Medulla oblongata (tissue), 1 donor: ENCODE measurements around the gene NPIPA5.
A peak's percentile ranks its signal among the peaks of the same experiment; 100 is the strongest.
"Not testable (repeated sequence)": the region's sequence is repeated elsewhere in the genome, so short reads cannot be mapped to it uniquely, and the experiment has no call there.

Experiments
- DNase-seq: peaks from one replicate; pipeline ENCODE4 v3.0.0-alpha.2; 2015; ENCODE audit errors: extremely low spot score

The NPIPA5 gene

DNA sequence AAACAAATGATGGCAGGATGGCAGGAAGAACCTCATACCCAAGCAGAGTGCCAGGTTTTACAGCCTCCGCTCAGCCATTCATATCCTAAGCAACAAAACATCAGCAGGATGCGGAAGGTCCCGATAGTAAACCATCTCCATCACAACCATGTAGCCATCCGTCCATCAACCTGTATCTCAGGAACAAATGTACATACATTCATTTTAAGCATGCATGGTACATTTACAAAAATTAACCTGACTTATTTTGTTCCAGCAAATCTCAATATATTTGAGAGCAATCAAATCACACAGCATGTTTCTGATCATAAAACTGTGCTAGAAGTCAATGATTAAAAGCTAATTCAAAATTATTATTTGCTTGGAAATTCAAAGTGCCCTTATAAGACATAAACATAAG lies at the start of gene NPIPA5:
Gene NPIPA5 (minus strand): TSS at position 101 of the 400 bp plus-strand sequence. CDS start 0 bp downstream, at position 101.
- DNase-seq: not testable (repeated sequence)

GRCh38 chr16:15427648-15428239 lies 49.6 kb upstream of the NPIPA5 start:
- peak; percentile 77 for DNase-seq

- no peak for DNase-seq
These were observed 48.7 kb upstream of the NPIPA5 start for GRCh38 chr16:15426796-15427195.

DNA sequence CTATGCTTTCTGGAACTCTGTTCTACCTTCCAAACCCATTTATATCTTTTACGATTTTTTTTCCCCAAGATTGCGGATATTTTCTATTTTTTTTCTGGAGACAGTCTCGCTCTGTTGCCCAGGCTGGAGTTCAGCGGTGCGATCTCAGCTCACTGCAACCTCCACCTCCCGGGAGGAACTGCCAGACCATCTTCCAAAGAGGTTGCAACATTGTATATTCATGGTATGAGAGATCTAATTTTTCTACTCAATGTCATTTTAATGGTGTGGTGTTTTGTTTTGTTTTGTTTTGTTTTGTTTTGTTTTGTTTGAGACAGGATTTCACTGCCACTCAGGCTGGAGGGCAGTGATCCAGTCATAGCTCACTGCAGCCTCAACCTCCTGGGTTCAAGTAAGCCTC lies 47.8 kb upstream of the NPIPA5 start:
- DNase-seq: no peak

- no peak for DNase-seq
These were observed 44.1 kb upstream of the NPIPA5 start for GRCh38 chr16:15422222-15422621.

DNA sequence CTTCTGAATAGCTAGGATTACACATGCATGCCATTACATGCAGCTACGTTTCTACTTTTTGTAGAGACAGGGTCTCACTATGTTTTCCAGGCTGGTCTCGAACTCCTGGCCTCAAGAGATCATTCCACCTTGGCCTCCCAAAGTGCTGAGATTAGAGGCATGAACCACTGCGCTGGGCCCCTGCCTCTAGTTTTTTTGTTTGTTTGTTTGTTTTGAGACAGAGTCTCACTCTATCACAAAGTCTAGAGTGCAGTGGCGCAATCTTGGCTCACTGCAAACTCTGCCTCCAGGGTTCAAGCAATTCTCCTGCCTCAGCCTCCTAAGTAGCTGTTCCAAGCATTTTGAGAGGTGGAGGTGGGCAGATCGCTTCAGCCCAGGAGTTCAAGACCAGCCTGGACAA lies 43.6 kb upstream of the NPIPA5 start:
- DNase-seq: not testable (repeated sequence)

DNA sequence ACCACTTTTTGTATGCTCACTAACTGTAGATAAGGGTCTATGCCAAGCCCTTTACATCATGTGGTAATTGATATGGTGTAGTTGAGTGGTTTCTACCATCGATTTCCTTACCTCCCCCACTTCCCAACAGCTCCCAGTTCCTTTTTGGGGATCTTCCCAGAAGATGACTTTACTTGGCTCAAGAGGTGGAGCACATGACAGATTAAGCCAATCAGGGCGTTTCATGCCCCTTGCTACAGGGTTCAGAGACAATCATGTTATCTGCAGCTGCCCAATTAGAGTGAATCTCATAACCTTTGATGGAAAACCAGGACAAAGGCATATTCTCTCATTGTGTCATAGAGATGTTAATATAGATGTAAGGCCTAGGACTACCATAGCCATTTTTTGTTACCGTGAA lies 40.1 kb upstream of the NPIPA5 start:
- DNase-seq: no peak

GRCh38 chr16:15417197-15417596 lies 39.1 kb upstream of the NPIPA5 start:
- DNase-seq: no peak

DNA sequence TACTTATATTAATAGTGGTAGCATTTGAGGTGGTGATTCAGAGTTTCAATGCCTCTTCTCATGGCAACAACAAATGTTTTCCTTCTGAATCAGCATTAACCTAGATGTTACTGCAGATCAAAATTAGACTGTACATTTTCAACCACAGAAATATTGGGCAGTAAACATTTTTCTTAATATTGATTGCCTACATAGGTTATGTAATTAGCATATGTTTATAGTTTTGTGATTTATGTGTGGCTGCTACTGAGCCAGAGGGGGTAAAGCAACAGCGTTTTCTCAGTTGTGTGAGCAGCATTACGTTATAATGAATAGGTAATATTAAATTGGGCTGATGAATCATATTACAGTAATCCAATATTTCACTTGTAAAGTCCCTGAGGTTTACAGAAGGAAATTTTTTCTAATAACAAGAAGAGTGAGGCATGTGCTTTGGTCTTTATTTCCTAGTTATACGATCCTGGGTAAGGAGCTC lies 37.5 kb upstream of the NPIPA5 start:
- no peak for DNase-seq

DNA sequence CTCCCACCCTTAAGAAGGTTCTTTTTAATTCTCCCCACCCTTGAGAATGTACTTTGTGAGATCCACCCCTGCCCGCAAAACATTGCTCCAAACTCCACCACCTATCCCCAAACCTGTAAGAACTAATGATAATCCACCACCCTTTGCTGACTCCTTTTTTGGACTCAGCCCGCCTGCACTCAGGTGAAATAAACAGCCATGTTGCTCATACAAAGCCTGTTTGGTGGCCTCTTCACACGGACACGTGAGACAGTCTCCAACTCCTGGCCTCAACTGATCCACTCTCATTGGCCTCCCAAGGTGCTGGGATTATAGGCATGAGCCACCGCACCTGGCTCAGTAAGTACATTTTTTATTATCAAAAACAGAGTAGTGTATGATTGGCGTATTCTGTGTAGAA lies 31.4 kb upstream of the NPIPA5 start:
- DNase-seq: not testable (repeated sequence)

- DNase-seq: not testable (repeated sequence)
These were observed 29.7 kb upstream of the NPIPA5 start for GRCh38 chr16:15407756-15408155.

DNA sequence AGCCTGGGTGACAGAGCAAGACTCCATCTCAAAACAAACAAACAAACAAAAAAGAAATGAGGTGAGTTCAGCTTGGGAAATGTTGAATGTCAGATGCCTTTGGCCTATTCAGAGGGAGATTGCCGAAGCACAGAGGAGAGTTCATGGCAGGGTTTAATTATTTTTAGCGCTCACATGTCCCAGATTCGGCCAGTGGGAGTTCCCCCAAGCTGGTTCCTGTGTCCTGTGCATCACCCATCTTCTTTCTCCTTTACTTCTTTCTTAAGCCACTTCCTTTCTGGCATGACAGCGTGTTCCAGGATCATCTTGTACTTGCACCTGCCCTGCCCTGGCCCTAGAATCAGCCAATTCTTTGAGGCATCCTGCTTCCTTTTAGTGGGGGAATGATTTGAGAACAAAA lies 26.7 kb upstream of the NPIPA5 start:
- DNase-seq: no peak

DNA sequence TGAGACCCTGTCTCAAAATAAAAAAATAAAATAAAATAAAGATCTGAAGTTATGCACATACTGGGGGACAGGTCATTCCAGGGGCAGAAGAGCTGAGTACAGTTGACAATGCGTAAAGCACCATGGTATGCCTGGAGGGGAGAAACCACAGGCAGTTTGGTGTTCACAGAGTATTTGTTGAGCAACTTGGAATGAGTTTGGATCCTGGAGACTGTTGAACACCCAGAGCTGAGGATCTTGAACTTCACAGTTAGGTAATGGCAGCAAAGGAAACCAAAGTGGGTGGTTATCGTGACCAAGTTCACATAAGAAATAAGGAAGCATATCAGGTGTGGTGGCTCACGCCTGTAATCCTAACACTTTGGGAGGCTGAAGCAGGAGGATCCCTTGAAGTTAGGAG lies 26.0 kb upstream of the NPIPA5 start:
- not testable (repeated sequence) for DNase-seq

GRCh38 chr16:15403392-15403995 lies 25.4 kb upstream of the NPIPA5 start:
- no peak for DNase-seq

- no peak for DNase-seq
These were observed 23.9 kb upstream of the NPIPA5 start for GRCh38 chr16:15401972-15402371.

DNA sequence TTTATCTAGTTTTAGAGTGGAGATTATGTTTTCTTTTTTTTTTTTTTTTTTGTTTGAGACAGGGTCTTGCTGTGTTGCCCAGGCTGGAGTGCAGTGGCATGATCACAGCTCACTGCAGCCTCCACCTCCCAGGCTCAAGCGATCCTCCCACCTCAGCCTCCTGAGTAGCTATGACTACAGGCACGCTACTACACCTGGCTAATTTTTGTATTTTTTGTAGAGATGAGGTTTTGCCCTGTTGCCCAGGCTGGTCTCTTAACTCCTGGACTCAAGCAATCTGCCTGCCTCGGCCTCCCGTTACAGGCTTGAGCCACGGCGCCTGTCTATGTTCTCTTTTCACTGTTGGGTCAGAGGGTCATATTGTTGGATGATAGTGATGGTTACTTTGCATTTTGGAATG lies 22.2 kb upstream of the NPIPA5 start:
- DNase-seq: not testable (repeated sequence)

DNA sequence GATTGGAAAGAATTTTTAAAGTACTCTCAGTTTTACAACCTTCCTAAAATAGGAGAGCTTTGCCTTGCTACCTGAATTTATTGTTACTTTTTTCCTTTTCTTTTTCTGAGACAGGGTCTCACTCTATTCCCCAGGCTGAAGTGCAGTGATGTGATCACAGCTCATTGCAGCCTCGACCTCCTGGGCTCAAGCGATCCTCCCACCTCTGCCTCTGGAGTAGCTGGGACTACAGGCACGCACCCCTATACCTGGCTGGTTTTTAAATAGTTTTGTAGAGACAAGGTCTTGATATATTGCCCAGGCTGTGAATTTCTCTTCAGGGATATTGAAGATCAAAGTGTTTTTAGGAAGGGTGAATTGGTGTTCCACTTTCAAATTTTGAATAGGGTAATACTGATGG lies 21.2 kb upstream of the NPIPA5 start:
- DNase-seq: no peak

DNA sequence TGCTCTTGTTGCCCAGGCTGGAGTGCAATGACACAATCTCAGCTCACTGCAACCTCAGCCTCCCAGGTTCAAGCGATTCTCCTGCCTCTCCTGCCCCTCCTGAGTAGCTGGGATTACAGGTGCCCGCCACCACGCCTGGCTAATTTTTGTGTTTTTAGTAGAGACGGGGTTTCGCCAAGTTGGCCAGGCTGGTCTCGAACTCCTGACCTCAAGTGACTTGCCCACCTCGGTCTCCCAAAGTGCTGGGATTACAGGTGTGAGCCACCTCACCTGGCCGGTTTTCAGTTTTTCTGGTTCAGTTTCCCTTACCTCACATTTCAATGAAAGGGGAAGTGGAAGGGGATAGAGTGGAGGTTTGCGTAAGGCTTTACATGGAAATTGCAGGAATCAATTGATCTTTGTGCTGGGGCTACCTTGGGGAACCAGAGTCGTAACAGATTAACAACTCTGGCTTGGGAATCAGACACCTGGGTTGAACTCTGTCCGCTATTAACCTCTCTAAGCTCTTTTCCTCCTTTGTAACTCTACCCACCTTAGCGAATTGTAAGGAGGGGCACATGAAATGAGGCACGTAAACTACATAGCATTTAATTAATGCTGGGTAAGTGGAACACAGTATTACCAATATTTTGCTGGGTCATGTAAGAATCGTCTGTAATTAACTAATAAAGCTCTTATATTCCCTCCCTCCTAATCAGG lies 20.7 kb upstream of the NPIPA5 start:
- no peak for DNase-seq

DNA sequence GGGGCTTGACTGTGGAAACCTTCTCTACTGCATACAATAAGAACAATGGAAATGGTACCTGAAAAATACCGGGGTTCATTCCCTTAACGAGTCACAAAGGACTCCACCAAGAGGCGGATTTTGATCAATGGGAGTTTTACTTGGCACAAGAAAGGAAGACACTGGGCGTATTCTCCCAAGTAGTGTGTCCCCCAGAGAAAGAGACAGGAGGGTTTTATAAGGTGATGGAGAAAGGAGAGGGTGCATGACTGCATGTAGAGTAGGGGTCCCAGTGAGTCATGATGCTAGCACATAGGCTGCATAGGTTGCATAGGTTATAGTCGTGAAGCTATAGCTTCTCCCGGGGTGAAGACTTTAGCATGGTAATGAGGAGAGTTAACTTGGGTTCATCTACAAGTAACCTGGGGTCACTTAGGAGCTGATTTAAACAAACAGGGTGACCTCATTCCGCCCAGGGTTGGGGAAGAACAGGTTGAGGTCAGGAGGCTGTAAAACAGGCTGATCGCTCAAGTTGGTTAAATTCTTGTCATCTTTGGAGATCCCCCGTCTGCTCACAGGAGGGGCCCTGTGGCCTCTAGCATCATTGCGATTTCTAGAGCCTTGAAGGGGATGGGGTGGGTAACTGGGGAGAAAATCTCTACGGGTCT lies 19.0 kb upstream of the NPIPA5 start:
- DNase-seq: no peak

DNA sequence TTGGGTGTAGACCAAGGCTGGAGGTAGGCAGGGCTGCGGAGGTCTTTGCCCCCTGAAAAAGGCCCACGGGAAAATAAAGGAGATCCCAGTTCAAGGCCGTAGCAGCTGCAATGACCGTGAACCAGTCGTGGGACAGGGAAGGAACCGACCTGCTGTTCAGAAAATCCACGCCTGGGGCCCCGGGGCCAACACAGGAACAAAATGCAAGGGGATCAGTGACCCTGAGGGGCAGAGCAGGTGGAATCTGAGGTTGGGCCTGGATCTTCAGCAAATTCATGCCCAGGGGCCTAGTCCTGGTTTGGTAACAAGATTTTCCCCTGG lies 18.4 kb upstream of the NPIPA5 start:
- not testable (repeated sequence) for DNase-seq

GRCh38 chr16:15395631-15396508 lies 17.8 kb upstream of the NPIPA5 start, which contains the start of gene MPV17L:
TSS of gene MPV17L (plus strand) at chr16:15395754. CDS start at chr16:15395898, 144 bp downstream.
- peak; percentile 21 for DNase-seq

DNA sequence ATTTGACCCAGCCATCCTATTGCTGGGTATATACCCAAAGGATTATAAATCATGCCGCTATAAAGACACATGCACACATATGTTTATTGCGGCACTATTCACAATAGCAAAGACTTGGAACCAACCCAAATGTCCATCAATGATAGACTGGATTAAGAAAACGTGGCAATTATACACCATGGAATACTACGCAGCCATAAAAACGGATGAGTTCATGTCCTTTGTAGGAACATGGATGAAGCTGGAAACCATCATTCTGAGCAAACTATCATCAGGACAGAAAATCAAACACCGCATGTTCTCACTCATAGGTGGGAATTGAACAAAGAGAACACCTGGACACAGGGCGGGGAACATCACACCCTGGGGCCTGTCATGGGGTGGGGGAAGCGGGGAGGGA lies 14.9 kb upstream of the NPIPA5 start:
- not testable (repeated sequence) for DNase-seq
